GM18951 (cell line): ENCODE data around the gene ABR.
A peak's percentile ranks its signal among the peaks of the same experiment; 100 is the strongest.
"Not testable (repeated sequence)": the region's sequence is repeated elsewhere in the genome, so short reads cannot be mapped to it uniquely, and the experiment has no call there.

Experiments
- POLR2A ChIP-seq: IDR thresholded peaks from 4 replicates; pipeline ENCODE4 v1.6.1; 2011; ENCODE audit warnings: mild to moderate bottlenecking; ENCODE audit not compliant: insufficient read length, insufficient read depth; ENCODE audit errors: extremely low read depth
- in situ Hi-C: fragments of 300-500 bp; cut with MboI; formaldehyde crosslinking; loops from one replicate; pipeline ENCODE4 v1.12.0; 2022; ENCODE audit warnings: low sequenced_read_pairs, mixed read lengths, inconsistent platforms; ENCODE audit not compliant: unreplicated experiment

ABR gene

DNA sequence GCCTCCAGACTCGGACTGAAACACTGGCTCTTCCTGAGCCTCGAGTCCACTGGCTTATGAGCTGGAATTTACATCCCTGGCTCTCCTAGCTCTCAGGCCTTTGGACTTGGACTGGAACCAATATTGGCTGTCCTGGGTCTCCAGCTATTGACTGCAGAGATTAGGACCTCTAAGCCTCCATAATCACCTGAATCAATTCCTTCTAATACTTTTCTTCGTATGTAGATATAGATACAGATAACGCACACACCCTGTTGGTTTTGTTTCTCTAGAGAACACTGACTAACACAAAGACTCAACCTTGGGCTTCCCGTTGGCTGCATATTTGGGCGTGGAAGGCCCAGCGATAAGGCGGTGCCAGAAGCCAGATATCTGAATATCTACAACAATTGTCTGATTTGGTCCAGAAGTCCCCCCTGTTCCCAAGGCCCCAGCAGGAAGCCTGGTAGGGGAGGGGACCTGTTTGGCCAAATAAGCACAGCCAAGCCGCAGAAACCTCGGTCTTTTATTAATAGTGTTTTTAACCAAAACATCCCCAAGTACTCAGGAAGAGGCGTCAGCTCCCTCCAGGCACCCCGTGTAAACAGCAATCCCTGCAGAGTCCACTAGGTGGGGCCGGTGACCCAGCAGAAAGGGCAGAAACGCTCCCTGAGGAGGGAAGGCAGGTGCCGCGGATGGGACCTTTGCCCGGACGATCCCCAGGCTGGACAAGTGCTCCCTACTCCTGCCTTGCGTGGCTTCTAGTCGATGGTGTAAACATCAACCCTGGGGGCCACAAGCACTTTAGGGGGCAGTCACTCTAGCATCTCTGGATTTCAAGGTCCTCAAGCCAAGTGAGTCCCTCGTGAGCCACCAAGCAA, 57.0 kb downstream of the ABR start:
- TF ChIP-seq POLR2A = no peak
- in situ Hi-C loops = no loop called here

GRCh38 chr17:1121442-1121817, 58.4 kb downstream of the ABR start:
- in situ Hi-C loops = not testable (repeated sequence)

DNA sequence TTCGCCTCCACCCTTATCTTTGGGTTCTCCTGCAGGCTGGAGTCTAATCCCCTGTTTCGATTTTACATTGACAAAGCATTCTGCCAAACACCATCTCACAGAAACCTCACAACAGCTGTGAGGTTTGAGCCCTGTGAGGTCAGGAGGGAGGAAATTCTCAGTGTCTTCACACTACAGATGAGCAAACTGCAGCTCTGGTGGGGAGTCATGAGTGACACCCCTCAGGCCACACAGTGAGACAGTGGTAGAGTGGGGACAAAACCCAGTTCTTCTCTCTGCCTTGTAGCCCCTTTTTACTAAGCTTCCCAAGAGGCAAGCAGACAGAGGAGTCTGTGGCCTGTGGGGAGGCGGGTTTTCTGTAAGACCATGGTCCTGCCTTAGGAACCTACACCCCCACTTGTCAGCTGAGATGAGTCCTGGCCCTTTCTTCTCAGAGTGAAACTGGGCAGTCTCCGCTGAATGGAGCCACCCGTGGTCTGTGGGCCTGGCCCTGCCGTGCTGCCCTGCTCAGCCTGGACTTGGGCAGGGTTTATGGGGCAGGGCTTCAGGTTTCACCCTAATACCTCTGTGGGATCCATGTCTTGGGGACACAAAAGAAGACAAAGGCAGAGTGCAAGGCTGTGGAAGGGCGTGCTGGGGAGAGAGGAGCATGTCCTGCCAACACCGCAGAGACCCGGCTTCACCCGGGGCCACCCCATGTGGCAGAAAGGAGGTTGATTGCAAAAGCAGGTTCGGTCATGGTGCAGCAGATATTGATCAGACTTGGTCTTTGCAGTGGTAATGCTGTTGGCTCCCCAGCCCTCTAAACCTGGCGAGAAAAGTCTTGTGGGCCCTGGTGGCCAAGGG, 59.0 kb downstream of the ABR start:
- in situ Hi-C loops = no loop called here

DNA sequence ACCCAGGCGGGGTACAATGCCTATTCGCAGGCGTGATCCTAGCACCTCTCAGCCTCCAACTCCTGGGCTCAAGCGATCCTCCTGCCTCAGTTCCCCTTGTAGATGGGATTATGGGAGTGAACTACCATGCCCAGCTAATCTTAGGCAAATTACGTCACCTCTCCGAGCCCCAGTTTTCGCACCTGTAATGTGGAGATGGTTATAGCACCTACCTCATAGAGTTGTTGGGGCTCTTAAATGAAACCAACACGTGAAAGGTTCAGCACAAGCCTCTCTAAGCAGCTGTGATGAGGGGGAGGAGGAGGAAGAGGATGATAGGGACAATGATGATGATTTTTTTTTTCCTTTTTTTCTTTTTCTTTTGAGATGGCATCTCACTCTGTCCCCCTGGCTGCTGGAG, 59.9 kb downstream of the ABR start:
- no peak for TF ChIP-seq POLR2A
- in situ Hi-C loops = no loop called here

More for the DNA sequence above, 59.0 kb downstream of the ABR start:
- no peak for TF ChIP-seq POLR2A

DNA sequence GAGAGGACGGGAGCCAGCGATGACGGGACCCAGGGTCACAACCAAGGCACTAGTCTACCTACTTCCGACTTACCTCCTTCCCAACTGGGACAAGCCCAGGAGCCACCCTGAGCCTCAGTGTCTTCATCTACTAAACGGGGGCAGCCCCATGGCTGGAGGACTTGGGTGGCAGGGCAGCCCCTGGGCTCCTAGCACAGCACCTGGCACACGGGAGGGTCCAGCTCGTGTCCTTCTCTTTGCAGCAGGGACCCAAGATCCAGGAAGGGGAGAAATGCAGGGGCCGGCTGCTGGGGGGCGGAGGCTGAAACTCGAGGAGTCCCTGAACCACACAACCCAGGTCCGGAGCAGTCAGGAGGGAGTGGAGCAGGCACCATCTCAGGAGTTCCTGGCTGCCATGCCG, 63.2 kb downstream of the ABR start:
- TF ChIP-seq POLR2A = no peak
- in situ Hi-C loops = no loop called here

- no peak for TF ChIP-seq POLR2A
- in situ Hi-C loops = no loop called here
Observed at GRCh38 chr17:1112875-1113274, 66.9 kb downstream of the ABR start.

GRCh38 chr17:1111599-1112443, 68.0 kb downstream of the ABR start:
- TF ChIP-seq POLR2A = no peak
- in situ Hi-C loops = no loop called here

DNA sequence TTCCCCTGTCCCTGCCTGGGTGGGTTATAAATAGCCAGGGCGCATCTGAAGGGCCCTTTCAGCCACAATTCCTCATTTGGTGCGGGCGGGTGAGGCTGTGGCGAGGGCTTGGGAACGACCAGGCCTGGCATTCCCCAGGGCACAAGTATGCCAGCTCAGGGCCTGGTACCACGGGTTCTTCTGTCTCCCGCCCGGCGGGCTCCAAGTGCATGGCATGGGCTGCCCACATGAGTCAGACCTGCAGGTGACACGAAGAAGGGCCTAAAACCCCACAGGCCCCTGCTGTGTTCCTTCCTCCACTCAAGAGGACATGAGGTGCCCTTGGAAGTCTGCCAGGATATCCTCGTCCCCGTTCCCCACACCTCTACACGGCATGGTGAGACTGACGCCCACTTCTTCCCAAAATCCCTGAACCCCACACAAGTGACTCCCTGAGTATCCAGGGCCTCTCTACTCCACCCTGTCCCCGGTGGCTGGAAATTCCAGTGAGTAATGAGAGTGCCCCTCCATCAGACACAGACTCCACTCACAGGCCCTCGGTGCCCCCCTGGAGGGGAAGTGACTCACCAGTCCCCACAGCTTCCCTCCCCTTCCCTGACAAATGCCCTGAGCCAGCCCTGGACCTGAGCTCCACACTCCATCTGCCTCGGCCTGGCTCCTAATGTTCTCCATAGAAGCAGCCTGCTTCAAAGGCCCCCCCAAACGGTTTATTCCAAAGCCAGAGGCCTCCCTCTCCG, 68.8 kb downstream of the ABR start:
- in situ Hi-C loops = no loop called here
- TF ChIP-seq POLR2A = no peak

- TF ChIP-seq POLR2A = no peak
- in situ Hi-C loops = no loop called here
Observed at GRCh38 chr17:1110541-1110861, 69.3 kb downstream of the ABR start.

DNA sequence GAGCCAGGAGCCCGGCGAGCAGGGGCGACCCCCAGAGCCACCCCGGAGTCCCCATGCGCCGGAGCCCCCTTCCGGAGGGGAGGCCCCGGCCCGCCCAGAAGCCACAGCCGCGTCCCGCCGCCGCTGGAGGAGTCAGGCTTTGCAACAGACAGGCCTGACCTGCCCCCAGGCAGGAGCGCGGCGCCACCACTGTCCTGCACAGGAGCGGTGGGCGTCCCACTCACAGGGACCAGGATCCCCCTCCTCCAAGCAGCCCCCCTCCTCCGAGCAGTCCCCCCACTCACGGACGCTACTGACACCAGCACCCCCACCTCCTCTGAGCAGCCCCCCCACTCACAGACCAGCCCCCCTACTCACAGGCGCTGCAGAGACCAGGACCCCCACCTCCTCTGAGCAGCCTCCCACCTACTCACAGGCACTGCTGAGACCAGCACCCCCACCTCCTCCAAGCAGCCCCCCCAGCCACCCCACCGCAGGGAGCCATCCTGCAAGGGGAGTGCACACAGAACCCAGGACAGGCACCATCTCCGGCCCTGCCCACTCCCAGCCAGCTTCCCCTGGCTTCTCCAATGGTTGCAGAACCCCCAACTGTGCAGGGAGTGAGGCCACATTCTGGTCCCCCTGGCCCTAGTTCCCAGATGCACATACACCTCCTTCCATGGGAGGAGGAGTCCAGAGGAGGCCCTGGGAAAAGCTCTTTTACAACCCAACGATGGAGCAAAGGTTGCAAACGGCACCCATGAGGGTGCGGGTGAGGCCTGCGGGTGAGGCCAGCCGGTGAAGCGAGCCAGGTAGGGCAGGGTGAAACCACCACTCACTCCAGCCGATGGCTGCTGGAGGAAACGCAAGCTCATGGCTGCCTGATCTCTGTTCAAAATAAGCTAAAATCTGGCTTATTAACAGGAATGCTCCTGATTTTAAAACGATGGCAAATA, 69.9 kb downstream of the ABR start:
- TF ChIP-seq POLR2A = peak; percentile 3
- in situ Hi-C loops = no loop called here

DNA sequence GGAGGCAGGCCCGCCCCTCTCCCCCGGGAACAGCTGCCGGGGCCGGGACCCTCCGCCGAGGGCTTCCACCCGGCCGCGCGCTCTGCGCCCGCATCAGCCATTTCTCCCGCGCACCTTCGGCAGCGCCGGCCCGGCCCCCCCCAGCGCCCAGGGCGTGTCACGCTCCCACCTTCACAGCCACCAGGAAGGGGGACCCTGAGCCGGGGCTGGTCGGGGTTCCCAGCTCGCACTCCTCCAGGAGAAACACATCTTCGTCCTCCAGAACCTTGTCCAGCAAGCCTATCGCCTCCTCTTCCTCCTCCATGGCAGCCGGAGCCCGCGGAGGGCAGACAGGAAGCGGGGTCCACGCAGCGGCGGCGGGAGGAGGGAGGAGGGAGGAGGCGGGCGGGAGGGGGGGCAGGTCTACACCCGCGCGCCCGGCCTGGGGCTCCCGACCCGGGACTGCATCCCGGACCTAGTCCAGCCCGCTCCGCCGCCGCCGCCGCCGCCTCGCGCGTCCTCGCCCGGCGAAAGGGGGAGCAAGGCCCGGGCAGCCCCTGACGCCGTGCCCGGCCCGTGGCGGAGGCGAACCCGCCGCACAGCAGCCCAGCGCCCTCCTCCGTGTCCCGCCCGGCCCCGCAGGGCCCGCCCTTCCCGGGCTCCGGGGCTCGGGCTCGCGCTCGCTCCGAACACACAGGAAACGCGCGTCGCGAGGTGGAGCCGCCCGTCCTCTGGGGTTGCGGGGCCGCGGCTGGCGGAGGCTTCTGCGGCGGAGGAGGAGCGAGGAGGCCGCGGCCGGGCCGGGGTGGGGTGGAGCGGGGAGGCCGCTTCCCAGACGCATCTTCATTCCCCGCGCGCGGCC, 70.8 kb downstream of the ABR start:
- peak; percentile 17 for TF ChIP-seq POLR2A
- in situ Hi-C loops = no loop called here
